Stimulated activated CD8-positive, alpha-beta memory T cell treated with anti-CD3 and anti-CD28 coated beads, Interleukin-15, amount 100 ng/mL, for 4 hours (primary cell): ENCODE data around the gene TRIM28.
"Not testable (repeated sequence)": the region's sequence is repeated elsewhere in the genome, so short reads cannot be mapped to it uniquely, and the experiment has no call there.

Source experiments
- DNase-seq, 2 donors: peaks; one replicate each; pipeline ENCODE4 v3.0.0-alpha.2; 2020; ENCODE audit warnings: low read depth in 2 of 2

TRIM28 gene

DNA sequence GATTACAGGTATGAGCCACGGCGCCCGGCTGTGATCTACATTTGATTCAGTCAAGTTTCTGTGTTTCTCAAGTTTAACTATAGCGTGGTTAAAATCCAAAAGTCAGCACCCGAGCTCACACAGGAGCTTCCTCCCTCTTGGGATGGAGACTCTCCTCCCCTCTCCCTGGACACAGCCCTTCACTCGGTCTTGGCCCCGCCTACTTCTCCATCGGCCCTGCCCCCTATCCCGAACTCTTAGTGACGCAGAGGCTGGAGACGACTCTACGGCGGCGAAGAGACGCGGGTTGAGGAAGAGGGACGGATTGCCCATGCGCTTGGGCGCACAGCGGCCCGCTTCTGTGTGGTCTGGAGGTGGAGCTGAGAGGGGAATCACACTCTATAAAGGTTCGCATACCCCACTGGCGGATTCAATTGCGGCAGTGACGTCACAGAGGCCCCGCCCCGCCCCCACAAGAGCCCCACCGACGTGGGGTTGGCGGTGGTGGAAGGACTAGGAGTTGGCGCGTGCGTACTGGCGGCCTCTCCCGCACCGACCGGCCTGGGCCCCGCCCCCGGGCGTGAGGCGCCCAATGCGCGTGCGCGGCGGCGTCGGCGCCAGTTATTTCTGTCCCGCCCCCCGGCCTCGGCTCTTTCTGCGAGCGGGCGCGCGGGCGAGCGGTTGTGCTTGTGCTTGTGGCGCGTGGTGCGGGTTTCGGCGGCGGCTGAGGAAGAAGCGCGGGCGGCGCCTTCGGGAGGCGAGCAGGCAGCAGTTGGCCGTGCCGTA is at the start of gene TRIM28:
Gene TRIM28, plus strand, starts transcription at position 239 of the 765 bp plus-strand sequence. CDS start 694 bp downstream, outside the sequence.
- peak; percentile 100 for DNase-seq

DNA sequence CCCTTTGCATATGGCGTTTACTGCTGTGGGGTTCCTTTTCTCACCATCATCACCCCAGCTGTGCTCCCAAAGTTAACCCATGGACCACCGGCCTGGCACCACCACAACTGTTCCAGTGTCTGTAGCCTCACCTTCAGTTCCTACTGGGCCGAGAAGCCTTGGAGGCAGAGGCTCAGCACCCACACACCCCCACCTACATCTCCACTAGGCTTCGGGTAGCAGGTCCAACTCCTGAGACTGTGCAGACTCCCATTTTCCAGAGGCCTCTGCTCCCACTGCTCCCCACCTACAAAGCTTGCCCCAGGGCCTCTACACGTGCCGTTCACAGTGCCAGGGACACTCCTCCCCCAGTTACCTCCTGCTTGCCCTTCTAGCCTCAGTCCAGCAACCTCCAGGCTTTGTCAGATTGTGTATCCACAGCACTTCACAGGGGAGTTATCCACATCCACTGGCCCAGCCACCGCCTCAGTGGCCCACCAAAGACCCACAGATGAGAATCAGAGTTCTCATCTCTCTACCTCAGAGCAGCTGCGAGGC is 46.2 kb upstream of the TRIM28 start:
- DNase-seq, result no peak

DNA sequence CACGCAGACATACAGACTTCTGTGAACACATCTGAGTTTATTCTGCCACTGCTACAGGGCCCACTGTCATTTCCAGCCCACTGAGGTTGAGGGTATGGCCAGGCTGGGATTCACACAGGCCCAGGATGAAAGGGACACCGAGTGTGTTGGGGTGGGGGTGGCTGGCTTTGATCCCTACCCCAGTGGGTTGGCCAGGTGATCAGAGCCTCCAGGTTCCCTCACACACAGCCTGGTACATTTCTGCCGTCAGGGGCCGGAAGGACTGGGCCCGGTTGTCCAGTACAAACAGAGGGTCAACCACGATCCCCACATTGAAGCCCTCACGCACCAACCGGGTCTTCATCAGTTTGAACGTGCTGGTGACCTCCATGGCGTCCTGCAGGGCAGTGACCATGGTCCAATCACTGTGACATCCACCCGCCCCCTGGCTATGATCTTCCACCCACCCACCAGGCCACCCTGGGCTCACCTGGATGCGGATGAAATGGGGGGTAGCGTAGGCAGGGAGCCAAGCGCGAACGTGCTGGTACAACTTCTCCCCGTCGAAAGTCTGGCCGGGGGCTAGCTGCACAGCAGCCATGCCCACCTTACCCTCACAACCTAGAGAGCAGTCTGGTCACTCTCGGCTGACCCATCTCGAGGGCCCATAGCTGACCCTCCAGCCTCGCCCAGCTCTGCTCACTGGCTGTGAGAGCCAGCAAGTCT is 45.4 kb upstream of the TRIM28 start:
- no peak for DNase-seq

DNA sequence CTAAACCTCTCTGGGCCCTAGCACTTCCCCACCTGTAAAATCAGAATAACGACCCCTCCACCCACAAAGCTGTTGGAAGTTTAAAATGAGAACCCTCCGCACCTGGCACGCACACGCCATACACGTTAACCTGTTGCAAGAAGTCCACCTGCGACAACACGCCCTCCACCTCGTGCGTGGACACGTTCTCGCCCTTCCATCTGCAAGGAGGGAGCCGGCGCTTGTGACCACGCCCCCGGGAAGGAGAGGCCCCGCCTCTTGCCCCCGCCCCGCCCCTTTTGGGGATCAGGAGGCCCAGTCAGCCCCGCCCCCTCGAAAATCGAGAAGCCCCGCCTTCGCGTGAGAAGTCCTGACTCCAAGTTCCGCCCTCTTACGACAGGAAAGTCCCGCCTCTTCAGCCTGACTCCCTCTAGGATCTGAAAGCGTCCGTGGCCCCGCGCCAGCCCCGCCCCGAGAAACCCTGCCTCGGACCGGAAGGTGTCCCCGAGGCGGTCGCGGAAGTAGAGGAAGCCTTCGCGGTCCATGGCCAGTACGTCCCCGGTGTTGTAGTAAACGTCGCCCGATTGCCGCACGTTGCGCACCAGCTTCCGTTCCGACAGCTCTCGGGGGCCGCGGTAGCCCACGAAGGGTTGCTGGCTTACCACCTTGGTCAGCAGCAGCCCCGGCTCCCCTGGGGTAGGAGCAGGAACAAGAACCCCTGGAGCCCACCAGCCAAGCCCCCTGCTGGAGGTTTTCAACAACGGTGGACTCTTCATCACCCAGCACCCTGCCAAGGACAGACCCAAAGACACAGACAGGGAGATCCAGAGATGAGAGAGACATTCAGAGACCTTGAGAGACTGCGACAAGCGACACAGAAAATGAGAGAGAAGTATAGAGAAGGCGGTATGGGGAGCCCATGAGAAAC is 44.6 kb upstream of the TRIM28 start:
- DNase-seq, result peak; percentile 90 to 95

DNA sequence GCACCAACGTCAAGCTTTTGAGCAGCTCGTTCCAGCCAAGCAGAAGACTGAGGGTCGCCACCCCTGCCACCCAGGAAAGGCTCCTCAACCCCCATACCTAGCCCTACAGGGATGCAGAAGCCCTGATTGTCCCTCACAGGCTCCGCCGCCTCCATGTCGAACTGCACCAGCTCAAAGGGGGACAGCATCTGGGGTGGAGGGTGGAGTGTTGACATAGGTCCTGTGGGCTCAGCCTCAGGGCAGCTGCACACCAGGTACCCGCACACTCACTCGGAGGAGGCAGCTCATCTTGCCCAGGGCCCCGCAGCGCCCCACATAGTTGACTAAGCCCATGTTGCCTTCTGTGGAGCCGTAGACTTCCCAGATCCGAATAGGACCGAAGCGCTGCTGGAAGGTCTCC is 43.6 kb upstream of the TRIM28 start:
- no peak for DNase-seq

DNA sequence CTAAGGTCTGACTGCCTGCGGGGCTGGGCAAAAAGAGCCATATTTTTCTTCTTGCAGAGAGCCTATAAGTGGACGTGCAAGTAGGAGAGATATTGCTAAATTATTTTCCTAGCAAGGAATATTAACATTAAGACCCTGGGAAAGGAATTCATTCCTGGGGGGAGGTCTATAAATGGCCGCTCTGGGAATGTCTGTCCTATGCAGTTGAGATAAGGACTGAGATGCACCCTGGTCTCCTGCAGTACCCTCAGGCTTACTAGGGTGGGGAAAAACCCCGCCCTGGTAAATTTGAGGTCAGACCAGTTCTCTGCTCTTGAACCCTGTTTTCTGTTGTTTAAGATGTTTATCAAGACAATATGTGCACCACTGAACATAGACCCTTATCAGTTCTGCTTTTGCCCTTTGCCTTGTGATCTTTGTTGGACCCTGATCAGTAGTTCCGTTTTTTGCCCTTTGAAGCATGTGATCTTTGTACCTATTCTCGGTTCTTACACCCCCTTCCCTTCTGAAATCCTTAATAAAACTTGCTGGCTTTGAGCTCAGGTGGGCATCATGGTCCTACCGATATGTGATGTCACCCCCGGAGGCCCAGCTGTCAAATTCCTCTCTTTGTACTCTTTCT is 36.2 kb upstream of the TRIM28 start:
- not testable (repeated sequence) for DNase-seq

DNA sequence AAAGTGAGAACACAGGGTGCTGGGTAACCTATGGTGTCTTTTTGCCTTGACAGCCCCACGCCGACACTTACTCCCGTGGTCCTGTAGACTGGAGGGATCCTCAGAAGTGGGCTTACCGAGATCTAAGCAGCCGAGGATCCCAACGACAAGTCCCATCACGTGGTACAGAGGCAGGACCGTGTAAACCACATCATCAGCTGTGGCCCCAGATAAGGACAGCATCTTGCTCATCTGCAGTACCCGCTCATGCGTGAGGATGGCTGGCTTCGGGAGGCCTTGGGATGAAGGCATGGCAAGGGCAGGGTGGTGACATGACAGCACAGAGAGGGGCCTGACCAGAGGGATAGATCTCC is 34.2 kb upstream of the TRIM28 start:
- no peak for DNase-seq

DNA sequence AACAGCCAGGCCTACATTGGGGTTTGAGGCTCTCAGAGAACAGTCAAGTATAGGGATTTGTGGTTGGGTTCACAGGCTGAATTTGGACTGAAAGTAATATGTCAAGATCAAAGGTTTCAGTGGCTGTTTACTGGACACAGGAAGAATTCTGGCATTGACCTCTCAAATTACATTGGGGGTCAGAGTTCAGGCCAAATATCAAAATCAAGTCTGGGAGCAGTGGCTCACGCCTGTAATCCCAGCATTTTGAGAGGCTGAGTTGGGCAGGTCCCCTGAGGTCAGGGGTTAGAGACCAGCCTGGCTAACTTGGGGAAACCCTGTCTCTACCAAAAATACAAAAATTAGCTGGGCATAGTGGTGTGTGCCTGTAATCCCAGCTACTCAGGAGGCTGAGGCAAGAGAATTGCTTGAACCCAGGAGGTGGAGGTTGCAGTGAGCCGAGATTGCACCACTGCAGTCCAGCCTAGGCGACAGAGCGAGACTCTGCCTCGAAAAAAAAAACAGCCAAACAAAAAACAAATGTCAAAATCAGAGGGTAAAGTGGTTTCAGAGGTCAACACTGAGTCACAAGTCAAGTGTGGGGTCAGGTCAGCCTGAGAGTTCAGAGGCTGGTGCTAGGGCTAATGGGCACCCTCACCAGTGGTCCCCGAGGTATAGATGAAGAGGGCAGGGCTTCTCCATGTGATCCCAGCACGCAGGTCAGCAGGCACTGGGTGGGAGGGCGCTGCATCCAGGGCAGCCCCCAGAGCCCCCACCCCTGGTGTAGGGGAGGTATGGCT is 33.6 kb upstream of the TRIM28 start:
- DNase-seq, result no peak

DNA sequence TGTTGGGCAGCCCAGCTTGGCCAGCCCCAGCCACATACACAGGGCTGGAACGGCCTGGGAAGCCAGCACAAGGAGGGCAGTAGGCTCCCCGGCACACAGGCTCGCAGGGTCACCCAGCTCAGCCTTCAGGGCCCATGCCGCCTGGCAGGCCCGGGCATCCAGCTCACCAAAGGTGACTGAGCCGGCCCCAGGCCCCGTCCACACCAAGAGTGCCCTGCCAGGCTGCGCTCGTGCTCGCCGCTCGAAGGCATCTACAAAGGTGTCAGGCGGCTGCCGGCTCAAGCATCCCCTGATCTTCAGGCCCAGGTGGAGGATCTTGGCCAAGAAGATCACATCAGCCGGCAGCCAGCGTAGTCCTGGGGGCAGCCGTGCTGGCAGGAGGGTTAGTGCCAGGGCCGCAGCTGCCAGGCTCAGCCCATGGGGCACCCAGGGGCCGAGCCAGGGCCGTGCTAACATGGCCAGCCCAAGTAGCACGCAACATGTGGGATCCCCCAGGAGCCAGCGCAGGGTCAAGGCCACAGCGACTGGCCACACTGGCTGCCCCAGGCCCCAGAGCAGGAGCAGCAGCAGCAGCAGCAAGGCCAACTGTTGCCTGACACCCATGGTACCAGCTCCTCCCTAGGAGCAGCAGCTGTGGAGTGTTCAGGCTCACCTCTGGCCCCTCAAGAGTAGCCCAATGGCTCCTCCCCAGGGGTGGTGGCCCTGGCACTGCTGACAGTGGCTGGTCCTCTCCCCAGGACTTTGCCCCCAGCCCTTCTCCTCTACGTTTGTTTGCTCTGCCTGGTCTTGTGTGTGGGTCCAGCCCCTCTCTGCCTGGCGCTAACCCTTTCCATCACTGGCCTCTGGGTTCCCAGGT is 32.3 kb upstream of the TRIM28 start, which contains the start of gene SLC27A5:
Gene SLC27A5, minus strand, starts transcription at position 640 of the 856 bp plus-strand sequence. Its CDS starts 37 bp downstream, at position 603.
- DNase-seq, result no peak

DNA sequence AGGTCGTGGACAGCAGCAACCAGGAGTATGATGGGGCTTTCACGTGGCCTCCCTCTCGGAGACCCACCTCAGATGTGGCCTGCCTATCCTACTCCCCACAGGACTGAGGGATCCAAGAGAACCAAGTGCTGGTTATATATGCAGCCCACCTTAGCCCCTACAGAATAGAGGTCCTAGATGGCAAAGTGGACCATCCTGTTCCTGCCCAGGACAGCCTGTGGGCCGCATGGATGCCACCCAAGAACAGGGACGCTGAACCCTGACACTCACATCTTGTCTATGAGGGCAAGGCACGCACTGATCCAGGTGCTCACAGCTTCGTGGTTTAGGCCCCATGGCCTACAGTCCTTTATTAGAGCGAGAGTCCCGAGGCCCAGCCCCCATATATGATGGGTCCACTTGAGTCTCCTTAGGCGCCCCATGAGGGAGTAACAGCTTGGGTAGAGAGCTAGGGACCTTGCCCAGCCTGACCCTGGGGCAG is 30.6 kb upstream of the TRIM28 start:
- DNase-seq, result no peak

DNA sequence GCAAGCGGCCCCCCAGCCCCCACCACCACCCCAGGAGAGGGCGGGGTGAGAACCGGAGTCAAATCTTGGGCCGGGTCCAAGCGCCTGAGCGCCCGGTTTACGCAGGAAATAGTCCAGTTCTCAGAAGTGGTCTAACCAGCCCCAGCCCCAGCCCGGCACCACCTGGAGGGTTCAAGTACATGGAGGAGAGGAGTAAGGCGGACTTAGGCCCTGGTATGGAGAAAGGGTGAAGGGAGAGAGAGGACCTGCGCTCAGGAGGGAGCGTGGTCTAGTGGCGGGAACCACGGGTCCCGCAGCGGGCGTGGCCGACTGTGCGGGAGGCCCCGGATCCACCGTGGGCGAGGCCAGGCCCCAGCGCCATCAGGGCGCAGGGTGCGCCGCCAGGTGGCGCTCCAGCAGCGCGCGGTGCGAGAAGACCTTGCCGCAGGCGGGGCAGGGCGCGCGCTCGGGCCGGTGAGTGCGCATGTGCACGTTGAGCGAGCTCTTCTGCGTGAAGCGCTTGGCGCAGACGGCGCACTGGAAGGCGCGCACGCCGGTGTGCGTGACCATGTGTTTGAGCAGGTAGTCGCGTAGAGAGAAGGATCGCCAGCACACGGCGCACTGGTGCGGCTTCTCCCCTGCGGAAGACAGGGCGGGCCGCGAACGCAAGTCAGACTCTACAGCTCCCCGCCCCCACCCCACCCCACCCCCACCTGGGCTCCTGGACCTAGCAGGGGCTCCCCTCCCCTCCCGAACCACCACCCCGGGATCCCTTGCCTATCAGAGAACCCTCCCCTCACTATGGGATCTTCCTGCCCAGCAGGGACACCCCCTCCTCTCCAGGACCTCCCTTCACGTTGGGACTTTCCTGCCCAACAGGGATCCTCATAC is 29.9 kb upstream of the TRIM28 start:
- DNase-seq, result peak; percentile 84

DNA sequence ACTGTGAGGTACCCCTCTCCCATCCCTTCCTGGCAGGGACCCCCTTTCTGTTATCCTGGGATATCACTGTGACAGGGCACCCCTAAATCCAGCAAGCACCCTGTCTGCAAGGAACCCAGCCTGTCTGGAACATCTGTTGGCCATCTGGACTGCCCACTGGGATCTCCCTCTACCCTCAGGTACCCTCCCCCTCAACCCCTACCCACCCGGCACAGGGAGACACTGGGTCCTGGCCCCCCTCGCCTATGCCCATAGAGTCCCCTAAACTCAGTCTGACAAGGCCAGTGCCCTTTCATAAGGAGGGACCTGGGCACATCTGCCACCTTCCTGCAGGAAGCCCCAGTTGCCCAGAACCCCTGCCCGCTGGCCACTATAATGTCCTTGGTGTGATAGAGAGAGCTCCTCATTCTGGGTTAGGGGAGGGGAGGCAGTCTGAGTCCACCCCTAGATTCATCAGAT is 29.3 kb upstream of the TRIM28 start:
- no peak for DNase-seq

DNA sequence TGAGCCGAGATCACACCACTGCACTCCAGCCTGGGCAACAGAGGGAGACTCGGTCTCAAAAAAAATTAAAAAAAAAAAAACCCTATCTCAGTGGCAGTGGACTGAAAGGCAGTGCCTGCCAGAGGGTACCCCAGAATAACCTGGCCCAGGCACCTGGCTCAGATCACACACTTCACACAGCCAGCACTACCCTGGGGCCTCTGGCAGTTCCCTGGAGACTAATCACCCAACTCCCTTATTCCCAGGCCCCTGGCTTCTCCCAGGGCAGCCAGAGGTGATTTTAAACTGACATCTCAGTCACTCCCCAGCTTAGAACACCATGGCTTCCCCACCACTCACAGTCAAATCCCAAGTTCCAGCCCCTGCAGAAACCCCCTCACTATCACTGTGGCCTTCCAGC is 28.6 kb upstream of the TRIM28 start:
- DNase-seq, result no peak

DNA sequence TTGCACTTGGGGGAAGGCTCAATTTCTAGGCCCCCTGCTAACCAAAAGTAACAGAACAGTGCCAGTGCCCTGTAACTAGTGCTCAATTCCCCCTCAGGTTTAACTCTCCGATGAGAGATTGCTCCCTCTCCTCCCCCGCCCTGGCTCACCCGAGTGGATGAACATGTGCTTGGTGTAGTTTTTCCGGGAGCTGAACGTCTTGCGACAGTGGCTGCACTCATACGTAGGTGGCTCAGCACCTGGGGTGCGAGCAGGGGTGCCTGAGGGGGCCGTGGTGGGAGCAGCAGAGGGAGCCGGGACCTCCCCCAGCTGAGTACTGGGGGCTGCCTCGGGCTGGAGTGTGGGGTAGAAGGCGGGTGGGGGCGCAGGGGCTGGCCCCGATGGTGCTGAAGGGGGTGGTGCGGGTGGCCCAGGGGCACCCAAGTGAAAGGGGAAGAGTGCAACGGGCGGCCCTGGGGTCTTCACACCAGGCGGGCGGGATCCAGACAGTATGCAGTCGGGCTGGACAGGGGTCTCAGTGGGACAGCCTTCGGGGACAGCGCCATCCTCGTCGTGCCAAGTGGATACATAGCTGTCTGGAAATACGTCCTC is 27.5 kb upstream of the TRIM28 start:
- DNase-seq, result no peak

DNA sequence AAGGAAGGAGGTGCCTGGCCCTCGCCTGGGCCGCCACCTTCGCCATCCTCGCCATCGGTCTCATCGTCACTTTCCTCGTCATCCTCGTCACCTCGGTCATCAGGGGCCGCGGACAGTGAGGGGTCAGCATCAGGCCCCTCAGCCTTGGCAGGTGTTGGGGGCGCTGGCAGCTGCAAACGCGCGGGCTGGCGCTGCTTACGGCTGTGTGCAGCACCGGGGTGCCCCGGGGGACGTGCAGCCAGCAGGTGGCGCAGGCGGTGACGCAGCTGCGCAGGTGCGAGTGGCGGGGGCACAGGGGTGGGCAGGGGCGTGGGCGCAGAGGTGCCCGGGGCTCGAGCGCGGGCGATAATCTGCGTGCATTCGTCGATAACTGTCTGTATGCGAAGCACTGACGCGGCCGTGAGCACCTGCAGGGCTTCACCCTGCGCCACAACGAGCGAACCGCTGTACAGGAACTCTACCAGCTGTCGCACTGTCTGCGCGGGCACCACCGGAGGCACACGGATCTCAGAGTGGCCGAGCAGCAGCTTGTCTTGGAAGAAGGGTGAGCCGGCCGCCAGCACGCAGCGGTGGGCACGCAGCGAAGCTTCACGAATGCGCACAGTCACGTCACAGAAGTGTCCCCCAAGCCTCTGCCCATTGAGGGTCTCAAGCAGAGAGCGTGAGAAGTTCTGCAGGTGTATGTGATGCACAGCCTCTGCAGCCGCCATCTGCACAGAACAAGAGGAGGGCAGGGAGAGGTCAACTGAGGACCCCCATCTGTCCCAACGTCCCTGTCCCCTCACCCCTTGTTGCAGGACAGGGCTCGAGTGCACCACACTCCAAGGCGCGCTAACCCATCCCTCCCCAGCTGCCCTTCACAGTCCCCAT is 26.7 kb upstream of the TRIM28 start:
- DNase-seq, result no peak

DNA sequence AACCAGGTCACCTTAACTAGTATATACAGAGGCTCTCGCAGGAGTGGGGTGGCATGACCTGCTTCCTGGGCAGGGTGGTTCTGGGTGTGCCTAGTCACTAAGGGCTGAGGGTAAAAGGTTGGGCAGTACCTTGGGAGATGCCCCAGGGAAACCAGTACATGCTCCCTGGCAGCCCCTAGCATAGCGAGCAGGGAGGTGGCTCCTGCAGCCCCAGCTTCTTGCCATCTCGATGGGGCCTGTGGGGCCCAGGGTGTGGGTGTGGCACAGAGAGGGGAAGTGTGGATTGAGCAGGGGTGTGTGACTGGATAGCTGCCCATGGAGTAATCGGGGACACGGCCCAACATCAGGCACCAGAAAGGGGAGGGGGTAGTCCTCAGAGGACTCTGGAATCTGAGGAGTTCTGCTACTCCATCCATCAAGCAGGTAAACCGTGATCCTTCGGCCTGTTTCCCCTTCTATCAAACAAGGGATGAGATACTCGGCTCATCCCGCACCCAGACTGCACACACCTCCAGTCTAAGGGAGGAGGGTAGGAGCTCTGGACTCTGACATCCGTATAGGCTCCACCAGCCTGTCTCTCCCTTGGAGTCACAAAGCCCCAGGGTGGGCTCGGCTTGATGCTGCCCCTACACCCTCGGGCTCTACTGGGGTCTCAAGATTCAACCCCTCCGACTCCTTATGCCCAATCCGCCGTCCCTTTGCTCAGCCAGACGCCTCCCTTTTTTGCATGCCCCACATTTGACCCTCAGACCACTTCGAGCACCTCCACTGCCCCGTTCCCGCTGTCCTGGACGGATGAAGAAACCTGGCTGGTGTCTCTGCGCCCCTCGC is 25.4 kb upstream of the TRIM28 start:
- DNase-seq, result no peak
